BJ (cell line): ENCODE measurements around the gene ENPP1. TPM values are rescaled to one million over a fixed set of nuclear protein-coding genes. Genes with fewer than 3 reads are reported as not detected.

Experiments
- CTCF ChIA-PET: fragments of 350-600 bp; formaldehyde crosslinking; extraction: SDS; loops from one replicate; lab custom pipeline; 2021; ENCODE audit warnings: antibody characterized with exemption, inconsistent platforms; lab: Yijun Ruan, JAX
- POLR2A ChIA-PET: fragments of 300-600 bp; sonication (Branson Sonifier 250); formaldehyde crosslinking; extraction: SDS; loops from one replicate; lab custom pipeline; 2021; ENCODE audit warnings: antibody characterized with exemption; lab: Charles Lee
- DNase-seq: peaks from one replicate; pipeline ENCODE4 v3.0.0-alpha.2; 2011; ENCODE audit warnings: low read depth
- H3K27me3 ChIP-seq: 2 replicates; pipeline ENCODE4 v1.6.0; 2011; ENCODE audit warnings: low read length; ENCODE audit not compliant: control insufficient read depth, insufficient read depth
- H3K36me3 ChIP-seq: 2 replicates; pipeline ENCODE4 v1.5.1; 2011; ENCODE audit warnings: low read length; ENCODE audit not compliant: control insufficient read depth, insufficient read depth
- H3K4me3 ChIP-seq: 2 replicates; pipeline ENCODE4 v1.5.1; 2011; ENCODE audit warnings: low read depth, mild to moderate bottlenecking, control low read depth, low read length
- polyA plus RNA-seq: library from polyadenylated mRNA; depleted of rRNA; stranded (reverse); fragments of >200 nt; gene quantifications from 2 replicates; pipeline ENCODE4 v1.2.3, GENCODE V29; 2011
- TF ChIP-seq, protein P1 (sequence below): IDR thresholded peaks from 2 replicates; pipeline ENCODE4 v1.5.1; 2011; ENCODE audit warnings: low read depth, mild to moderate bottlenecking, control low read depth, inconsistent platforms, low read length, moderate library complexity; ENCODE audit not compliant: insufficient read depth

The ENPP1 gene
- polyA plus RNA-seq, 1 experiment = 8.0 TPM

- TF ChIP-seq, protein P1, sequence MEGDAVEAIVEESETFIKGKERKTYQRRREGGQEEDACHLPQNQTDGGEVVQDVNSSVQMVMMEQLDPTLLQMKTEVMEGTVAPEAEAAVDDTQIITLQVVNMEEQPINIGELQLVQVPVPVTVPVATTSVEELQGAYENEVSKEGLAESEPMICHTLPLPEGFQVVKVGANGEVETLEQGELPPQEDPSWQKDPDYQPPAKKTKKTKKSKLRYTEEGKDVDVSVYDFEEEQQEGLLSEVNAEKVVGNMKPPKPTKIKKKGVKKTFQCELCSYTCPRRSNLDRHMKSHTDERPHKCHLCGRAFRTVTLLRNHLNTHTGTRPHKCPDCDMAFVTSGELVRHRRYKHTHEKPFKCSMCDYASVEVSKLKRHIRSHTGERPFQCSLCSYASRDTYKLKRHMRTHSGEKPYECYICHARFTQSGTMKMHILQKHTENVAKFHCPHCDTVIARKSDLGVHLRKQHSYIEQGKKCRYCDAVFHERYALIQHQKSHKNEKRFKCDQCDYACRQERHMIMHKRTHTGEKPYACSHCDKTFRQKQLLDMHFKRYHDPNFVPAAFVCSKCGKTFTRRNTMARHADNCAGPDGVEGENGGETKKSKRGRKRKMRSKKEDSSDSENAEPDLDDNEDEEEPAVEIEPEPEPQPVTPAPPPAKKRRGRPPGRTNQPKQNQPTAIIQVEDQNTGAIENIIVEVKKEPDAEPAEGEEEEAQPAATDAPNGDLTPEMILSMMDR = no peak
- H3K27me3 ChIP-seq = no peaks in the 10 kb centered on the region
- DNase-seq = no peak
- no peak overlapping the region for H3K4me3 ChIP-seq
- CTCF ChIA-PET = no interaction called here
- no peaks in the 10 kb centered on the region for H3K36me3 ChIP-seq
- POLR2A ChIA-PET = no interaction called here
These were observed 24.1 kb downstream of the ENPP1 start for GRCh38 chr6:131831886-131832285.

- TF ChIP-seq, protein P1 = no peak
- ChIA-PET CTCF (no interaction called here), POLR2A (no interaction called here)
- Histone ChIP-seq H3K36me3 (no peaks in the 10 kb centered on the region), H3K27me3 (no peaks in the 10 kb centered on the region), H3K4me3 (no peak overlapping the region)
- DNase-seq = no peak
These were observed 24.5 kb downstream of the ENPP1 start for GRCh38 chr6:131832363-131832762.

- TF ChIP-seq, protein P1 = no peak
- ChIA-PET CTCF (no interaction called here), POLR2A (no interaction called here)
- Histone ChIP-seq H3K36me3 (no peaks in the 10 kb centered on the region), H3K4me3 (no peak overlapping the region), H3K27me3 (no peaks in the 10 kb centered on the region)
- no peak for DNase-seq
These were observed 30.2 kb downstream of the ENPP1 start for GRCh38 chr6:131838051-131838450.

GRCh38 chr6:131839388-131839787 is 31.6 kb downstream of the ENPP1 start:
- no peak for DNase-seq
- CTCF ChIA-PET = interaction anchor here (0.6 to 2.3 kb wide), 3 partner anchors 12 to 53 kb away, joined by 3 to 10 read pairs (median 4); no protein-coding TSS in a partner anchor
- TF ChIP-seq, protein P1 = no peak
- no peak overlapping the region for H3K4me3 ChIP-seq
- no peaks in the 10 kb centered on the region for H3K27me3 ChIP-seq
- H3K36me3 ChIP-seq = no peaks in the 10 kb centered on the region
- POLR2A ChIA-PET = no interaction called here

DNA sequence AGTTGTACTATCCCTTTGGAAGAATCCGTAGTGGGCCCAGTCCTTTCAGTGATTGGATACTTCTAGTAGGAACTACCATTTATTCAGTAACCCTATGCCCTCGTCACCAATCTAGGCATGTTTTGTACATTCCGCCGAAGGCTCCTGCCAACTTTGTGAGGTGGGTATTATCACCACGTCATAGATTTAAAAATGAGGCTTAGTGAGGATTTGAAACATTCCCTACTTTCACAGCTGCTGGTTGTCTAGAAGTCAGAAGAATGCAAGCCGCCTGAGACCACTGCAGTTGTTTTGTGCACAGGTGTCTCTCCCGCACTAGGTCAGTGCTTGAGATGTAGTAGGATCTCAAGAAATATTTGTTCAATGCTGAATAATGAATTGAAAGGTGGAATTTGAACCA is 32.6 kb downstream of the ENPP1 start:
- Histone ChIP-seq H3K27me3 (no peaks in the 10 kb centered on the region), H3K36me3 (no peaks in the 10 kb centered on the region), H3K4me3 (no peak overlapping the region)
- TF ChIP-seq, protein P1 = no peak
- CTCF ChIA-PET = interaction anchor here (2.3 kb wide), 1 partner anchor 20 kb away, joined by 10 read pairs; no protein-coding TSS in a partner anchor
- DNase-seq = no peak
- POLR2A ChIA-PET = no interaction called here
